Measurements from ENCODE around the gene AK8.
"Not testable (repeated sequence)": the region's sequence is repeated elsewhere in the genome, so short reads cannot be mapped to it uniquely, and the experiment has no call there.

The AK8 gene

DNA sequence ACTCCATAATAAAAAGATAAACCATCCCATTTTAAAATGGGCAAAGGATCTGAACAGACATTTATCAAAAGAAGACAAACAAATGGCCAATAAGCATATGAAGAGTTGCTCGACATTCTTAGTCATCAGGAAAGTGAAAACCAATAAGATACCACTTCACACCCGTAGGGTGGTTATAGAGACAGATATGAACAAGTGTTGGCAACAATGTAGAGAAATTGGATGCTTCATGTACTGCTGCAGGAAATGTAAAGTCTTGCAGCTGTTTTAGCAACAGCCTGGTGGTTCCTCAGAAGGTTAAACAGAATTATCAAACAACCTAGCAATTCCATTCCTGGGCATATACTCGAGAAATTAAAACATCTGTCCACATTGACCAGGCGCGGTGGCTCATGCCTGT is 165.3 kb downstream of the AK8 start:
- no peaks in the 10 kb centered on the region for H4K20me1 ChIP-seq (ENCODE audit: insufficient read depth, low read length)
- no peak overlapping the region for H3K4me2 ChIP-seq (ENCODE audit: low read length)
- H3K36me3 ChIP-seq (ENCODE audit: insufficient read depth, low read length) = no peaks in the 10 kb centered on the region
- no peaks in the 10 kb centered on the region for H3K79me2 ChIP-seq (ENCODE audit: insufficient read depth, low read length)
- H3K27me3 ChIP-seq (ENCODE audit: insufficient read depth, low read length) = no peaks in the 10 kb centered on the region
- no peak overlapping the region for H3K4me3 ChIP-seq (ENCODE audit: low read depth, low read length, poor library complexity, severe bottlenecking)
- no peaks in the 10 kb centered on the region for H3F3A ChIP-seq (ENCODE audit: insufficient read depth, low read length)
- no peaks in the 10 kb centered on the region for H3K9me2 ChIP-seq (ENCODE audit: low read depth, low read length)
- H3K9me3 ChIP-seq (ENCODE audit: low read length) = no peaks in the 10 kb centered on the region
- no peaks in the 10 kb centered on the region for H3K4me1 ChIP-seq (ENCODE audit: insufficient read depth, low read length, severe bottlenecking)
- no peak overlapping the region for H3K9ac ChIP-seq (ENCODE audit: low read length)
- H2AFZ ChIP-seq (ENCODE audit: low read length) = no peak overlapping the region
- TF ChIP-seq, protein P1, sequence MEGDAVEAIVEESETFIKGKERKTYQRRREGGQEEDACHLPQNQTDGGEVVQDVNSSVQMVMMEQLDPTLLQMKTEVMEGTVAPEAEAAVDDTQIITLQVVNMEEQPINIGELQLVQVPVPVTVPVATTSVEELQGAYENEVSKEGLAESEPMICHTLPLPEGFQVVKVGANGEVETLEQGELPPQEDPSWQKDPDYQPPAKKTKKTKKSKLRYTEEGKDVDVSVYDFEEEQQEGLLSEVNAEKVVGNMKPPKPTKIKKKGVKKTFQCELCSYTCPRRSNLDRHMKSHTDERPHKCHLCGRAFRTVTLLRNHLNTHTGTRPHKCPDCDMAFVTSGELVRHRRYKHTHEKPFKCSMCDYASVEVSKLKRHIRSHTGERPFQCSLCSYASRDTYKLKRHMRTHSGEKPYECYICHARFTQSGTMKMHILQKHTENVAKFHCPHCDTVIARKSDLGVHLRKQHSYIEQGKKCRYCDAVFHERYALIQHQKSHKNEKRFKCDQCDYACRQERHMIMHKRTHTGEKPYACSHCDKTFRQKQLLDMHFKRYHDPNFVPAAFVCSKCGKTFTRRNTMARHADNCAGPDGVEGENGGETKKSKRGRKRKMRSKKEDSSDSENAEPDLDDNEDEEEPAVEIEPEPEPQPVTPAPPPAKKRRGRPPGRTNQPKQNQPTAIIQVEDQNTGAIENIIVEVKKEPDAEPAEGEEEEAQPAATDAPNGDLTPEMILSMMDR (IDR thresholded peaks at IDR 0.05; ENCODE audit: low read length) = no peak
- no peak for TF ChIP-seq EZH2 (IDR thresholded peaks at IDR 0.05; ENCODE audit: borderline replicate concordance, low read length)
- H3K27ac ChIP-seq (ENCODE audit: low read depth, low read length, poor library complexity, severe bottlenecking) = no peak overlapping the region

DNA sequence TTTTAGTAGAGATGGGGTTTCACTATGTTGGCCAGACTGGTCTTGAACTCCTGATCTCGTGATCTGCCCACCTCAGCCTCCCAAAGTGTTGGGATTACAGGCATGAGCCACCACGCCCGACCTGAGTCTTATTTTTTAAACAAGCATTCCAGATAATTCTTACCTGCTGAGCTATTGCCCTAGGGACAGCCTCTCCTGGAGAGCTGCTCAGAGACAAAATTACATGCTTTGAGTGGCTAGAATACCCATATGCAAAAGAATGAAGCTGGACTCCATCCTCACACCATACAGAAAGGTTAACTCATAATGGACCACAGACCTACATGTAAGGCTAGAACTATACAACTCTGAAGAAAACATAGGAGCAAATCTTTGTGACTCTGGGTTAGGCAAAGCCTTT is 166.2 kb downstream of the AK8 start:
- Histone ChIP-seq H3K9me2 (ENCODE audit: low read depth, low read length) (no peaks in the 10 kb centered on the region), H3K4me2 (ENCODE audit: low read length) (no peak overlapping the region), H3K36me3 (ENCODE audit: insufficient read depth, low read length) (no peaks in the 10 kb centered on the region), H3K4me3 (ENCODE audit: low read depth, low read length, poor library complexity, severe bottlenecking) (no peak overlapping the region), H3K27ac (ENCODE audit: low read depth, low read length, poor library complexity, severe bottlenecking) (no peak overlapping the region), H4K20me1 (ENCODE audit: insufficient read depth, low read length) (no peaks in the 10 kb centered on the region), H2AFZ (ENCODE audit: low read length) (no peak overlapping the region), H3K27me3 (ENCODE audit: insufficient read depth, low read length) (no peaks in the 10 kb centered on the region), H3K4me1 (ENCODE audit: insufficient read depth, low read length, severe bottlenecking) (no peaks in the 10 kb centered on the region), H3K9me3 (ENCODE audit: low read length) (no peaks in the 10 kb centered on the region), H3K9ac (ENCODE audit: low read length) (no peak overlapping the region), H3F3A (ENCODE audit: insufficient read depth, low read length) (no peaks in the 10 kb centered on the region), H3K79me2 (ENCODE audit: insufficient read depth, low read length) (no peaks in the 10 kb centered on the region)
- no peak for TF ChIP-seq EZH2 (IDR thresholded peaks at IDR 0.05; ENCODE audit: borderline replicate concordance, low read length)
- TF ChIP-seq, protein P1 (IDR thresholded peaks at IDR 0.05; ENCODE audit: low read length) = no peak

DNA sequence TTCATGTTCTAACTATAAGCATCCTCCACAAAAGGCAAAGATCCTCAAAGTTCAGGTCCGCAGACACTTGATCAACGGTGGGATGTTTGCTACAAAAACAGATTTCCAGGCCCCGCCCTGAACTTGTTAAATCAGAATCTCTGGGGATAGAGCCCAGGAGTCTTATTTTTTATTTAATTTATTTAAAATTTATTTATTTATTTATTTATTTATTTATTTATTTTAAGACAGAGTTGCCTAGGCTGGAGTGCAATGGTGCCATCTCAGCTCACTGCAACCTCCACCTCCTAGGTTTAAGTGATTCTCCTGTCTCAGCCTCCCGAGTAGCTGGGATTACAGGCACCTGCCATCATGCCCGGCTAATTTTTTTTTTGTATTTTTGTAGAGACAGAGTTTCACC is 166.9 kb downstream of the AK8 start:
- not testable (repeated sequence) for H3K4me3 ChIP-seq (ENCODE audit: low read depth, low read length, poor library complexity, severe bottlenecking); H3K4me2 ChIP-seq (ENCODE audit: low read length); H3K9me3 ChIP-seq (ENCODE audit: low read length); H3K36me3 ChIP-seq (ENCODE audit: insufficient read depth, low read length); H2AFZ ChIP-seq (ENCODE audit: low read length); H3K27me3 ChIP-seq (ENCODE audit: insufficient read depth, low read length); H3F3A ChIP-seq (ENCODE audit: insufficient read depth, low read length); H3K9ac ChIP-seq (ENCODE audit: low read length); H4K20me1 ChIP-seq (ENCODE audit: insufficient read depth, low read length); H3K27ac ChIP-seq (ENCODE audit: low read depth, low read length, poor library complexity, severe bottlenecking); H3K4me1 ChIP-seq (ENCODE audit: insufficient read depth, low read length, severe bottlenecking); H3K79me2 ChIP-seq (ENCODE audit: insufficient read depth, low read length); H3K9me2 ChIP-seq (ENCODE audit: low read depth, low read length)

- H3K79me2 ChIP-seq (ENCODE audit: insufficient read depth, low read length) = no peaks in the 10 kb centered on the region
- no peaks in the 10 kb centered on the region for H3K9me3 ChIP-seq (ENCODE audit: low read length)
- H3K9ac ChIP-seq (ENCODE audit: low read length) = no peak overlapping the region
- H3K27me3 ChIP-seq (ENCODE audit: insufficient read depth, low read length) = no peaks in the 10 kb centered on the region
- H3K4me2 ChIP-seq (ENCODE audit: low read length) = no peak overlapping the region
- H4K20me1 ChIP-seq (ENCODE audit: insufficient read depth, low read length) = no peaks in the 10 kb centered on the region
- no peak overlapping the region for H2AFZ ChIP-seq (ENCODE audit: low read length)
- no peak overlapping the region for H3K27ac ChIP-seq (ENCODE audit: low read depth, low read length, poor library complexity, severe bottlenecking)
- TF ChIP-seq, protein P1 (IDR thresholded peaks at IDR 0.05; ENCODE audit: low read length) = no peak
- no peak for TF ChIP-seq EZH2 (IDR thresholded peaks at IDR 0.05; ENCODE audit: borderline replicate concordance, low read length)
- no peaks in the 10 kb centered on the region for H3K36me3 ChIP-seq (ENCODE audit: insufficient read depth, low read length)
- H3K4me1 ChIP-seq (ENCODE audit: insufficient read depth, low read length, severe bottlenecking) = no peaks in the 10 kb centered on the region
- H3K9me2 ChIP-seq (ENCODE audit: low read depth, low read length) = no peaks in the 10 kb centered on the region
- H3F3A ChIP-seq (ENCODE audit: insufficient read depth, low read length) = no peaks in the 10 kb centered on the region
- H3K4me3 ChIP-seq (ENCODE audit: low read depth, low read length, poor library complexity, severe bottlenecking) = no peak overlapping the region
Measured at GRCh38 chr9:132710333-132710732, 167.8 kb downstream of the AK8 start.

Measured in OCI-LY1 (cell line).